Nephron progenitor cell (in vitro differentiated cells): ENCODE results near the gene CDH4.

Source experiments
- DNase-seq: peaks from one replicate; pipeline ENCODE4 v3.0.0; 2021
- H3K27ac Mint-ChIP-seq: 2 replicates; pipeline ENCODE4 v1.8.0; 2021; ENCODE audit warnings: mild to moderate bottlenecking, moderate library complexity, mixed read lengths
- H3K27me3 Mint-ChIP-seq: 2 replicates; pipeline ENCODE4 v1.8.0; 2021; ENCODE audit warnings: mild to moderate bottlenecking, low read depth, mixed read lengths; ENCODE audit not compliant: poor library complexity
- H3K36me3 Mint-ChIP-seq: 2 replicates; pipeline ENCODE4 v1.8.0; 2021; ENCODE audit warnings: low read depth, mixed read lengths
- H3K4me1 Mint-ChIP-seq: 2 replicates; pipeline ENCODE4 v1.8.0; 2021; ENCODE audit warnings: mixed read lengths
- H3K4me3 Mint-ChIP-seq: 2 replicates; pipeline ENCODE4 v1.8.0; 2021; ENCODE audit warnings: mild to moderate bottlenecking, moderate library complexity, mixed read lengths
- H3K9me3 Mint-ChIP-seq: 2 replicates; pipeline ENCODE4 v1.8.0; 2021; ENCODE audit warnings: mild to moderate bottlenecking, moderate library complexity, mixed read lengths
- TF ChIP-seq, protein P1 (sequence below): fragments of 200-600 bp; sonication (generic); IDR thresholded peaks from 2 replicates; pipeline ENCODE4 v1.5.0; 2021; ENCODE audit warnings: antibody characterized with exemption

Gene CDH4

DNA sequence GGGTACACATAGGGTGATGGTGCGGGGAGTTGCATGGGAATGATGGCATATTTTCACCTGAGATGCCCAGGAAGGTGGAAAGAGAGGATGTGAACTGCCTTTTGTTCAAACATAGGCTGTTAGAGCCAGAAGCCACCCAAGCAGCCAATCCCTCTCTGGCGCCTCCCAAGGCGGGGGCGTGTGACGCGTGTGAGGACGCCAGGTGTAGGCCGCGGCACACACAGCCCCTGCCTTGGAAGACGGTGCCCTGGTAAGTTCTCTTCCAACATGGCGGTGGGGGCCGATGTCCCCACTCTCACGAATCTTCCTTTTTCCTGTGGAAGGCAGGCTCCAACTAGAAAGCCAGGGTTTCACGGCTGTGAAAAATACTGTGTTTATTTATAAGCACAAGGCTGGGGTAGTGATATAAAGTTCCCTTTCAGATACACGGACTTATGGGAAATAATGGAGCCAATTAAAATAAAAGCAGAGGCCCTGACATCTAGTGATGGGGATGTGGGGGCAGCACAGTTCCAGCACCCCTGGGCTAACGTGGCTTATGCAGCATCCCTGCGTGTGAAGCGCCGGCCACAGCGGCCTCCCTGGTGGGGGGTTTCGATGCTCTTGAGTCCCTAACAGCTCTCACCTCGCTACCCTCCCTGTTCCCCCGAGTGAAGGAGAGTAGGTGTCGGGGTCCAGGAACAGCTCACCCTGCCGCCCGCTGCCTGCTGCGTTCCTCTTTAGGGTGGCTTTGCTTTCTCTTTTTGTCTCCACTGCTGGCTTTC lies 28.3 kb downstream of the CDH4 start:
- Mint-ChIP-seq H3K27ac (no peak overlapping the region), H3K4me3 (no peak overlapping the region), H3K36me3 (peaks cover 4% of the 10 kb centered on the region), H3K9me3 (peaks cover 18% of the 10 kb centered on the region), H3K4me1 (no peaks in the 10 kb centered on the region), H3K27me3 (peaks cover 18% of the 10 kb centered on the region)
- no peak for DNase-seq
- TF ChIP-seq, protein P1, sequence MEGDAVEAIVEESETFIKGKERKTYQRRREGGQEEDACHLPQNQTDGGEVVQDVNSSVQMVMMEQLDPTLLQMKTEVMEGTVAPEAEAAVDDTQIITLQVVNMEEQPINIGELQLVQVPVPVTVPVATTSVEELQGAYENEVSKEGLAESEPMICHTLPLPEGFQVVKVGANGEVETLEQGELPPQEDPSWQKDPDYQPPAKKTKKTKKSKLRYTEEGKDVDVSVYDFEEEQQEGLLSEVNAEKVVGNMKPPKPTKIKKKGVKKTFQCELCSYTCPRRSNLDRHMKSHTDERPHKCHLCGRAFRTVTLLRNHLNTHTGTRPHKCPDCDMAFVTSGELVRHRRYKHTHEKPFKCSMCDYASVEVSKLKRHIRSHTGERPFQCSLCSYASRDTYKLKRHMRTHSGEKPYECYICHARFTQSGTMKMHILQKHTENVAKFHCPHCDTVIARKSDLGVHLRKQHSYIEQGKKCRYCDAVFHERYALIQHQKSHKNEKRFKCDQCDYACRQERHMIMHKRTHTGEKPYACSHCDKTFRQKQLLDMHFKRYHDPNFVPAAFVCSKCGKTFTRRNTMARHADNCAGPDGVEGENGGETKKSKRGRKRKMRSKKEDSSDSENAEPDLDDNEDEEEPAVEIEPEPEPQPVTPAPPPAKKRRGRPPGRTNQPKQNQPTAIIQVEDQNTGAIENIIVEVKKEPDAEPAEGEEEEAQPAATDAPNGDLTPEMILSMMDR: no peak

DNA sequence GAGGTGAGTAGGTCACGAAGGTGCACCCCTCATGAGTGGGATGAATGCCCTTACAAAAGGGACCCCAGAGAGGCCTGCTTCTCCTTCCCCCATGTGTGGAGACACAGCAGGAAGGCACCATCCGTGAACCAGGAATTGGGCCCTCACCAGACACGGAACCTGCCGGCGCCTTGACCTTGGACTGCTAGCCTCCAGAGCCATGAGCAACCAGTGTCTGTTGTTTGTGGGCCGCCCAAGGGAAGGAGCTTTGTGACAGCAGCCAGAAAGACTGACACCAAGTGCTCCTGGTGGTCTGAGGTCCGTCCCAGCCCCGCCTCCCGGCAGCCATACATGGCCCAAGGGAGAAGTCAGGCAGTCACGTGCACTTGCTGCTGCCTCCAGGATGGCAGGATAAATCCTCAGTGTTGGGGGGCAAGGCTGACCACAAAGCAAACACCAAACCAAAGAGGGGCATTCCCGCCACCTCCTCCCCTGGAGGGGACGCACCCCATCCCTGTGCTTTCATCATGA lies 29.3 kb downstream of the CDH4 start:
- Mint-ChIP-seq H3K4me3 (no peak overlapping the region), H3K27ac (no peak overlapping the region), H3K36me3 (peaks cover 4% of the 10 kb centered on the region), H3K9me3 (peaks cover 13% of the 10 kb centered on the region), H3K4me1 (no peaks in the 10 kb centered on the region), H3K27me3 (peaks cover 16% of the 10 kb centered on the region)
- no peak for DNase-seq
- TF ChIP-seq, protein P1: no peak

DNA sequence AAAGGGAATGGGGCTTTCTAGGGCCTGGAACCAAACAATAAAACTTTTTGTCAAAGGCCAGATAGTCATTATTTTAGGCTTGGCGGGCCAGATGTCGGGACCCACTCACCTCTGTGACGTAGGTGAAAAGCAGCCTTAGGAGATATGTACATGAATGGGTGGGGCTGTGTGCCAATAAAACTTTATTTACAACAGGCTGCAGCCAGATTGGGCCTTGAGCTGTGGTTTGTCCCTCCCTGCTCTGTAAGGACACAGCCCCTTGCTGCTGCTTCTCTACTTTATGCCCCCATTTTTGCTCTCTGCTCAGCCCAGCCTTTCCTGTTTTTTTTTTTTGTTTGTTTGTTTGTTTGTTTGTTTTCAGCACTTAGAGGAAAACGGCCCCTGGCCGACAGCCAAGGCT lies 32.7 kb downstream of the CDH4 start:
- peaks cover 4% of the 10 kb centered on the region for H3K36me3 Mint-ChIP-seq
- H3K4me3 Mint-ChIP-seq: no peak overlapping the region
- TF ChIP-seq, protein P1: no peak
- no peak overlapping the region for H3K27ac Mint-ChIP-seq
- peaks cover 13% of the 10 kb centered on the region for H3K27me3 Mint-ChIP-seq
- H3K9me3 Mint-ChIP-seq: peaks cover 8% of the 10 kb centered on the region
- DNase-seq: no peak
- peaks cover 15% of the 10 kb centered on the region for H3K4me1 Mint-ChIP-seq

DNA sequence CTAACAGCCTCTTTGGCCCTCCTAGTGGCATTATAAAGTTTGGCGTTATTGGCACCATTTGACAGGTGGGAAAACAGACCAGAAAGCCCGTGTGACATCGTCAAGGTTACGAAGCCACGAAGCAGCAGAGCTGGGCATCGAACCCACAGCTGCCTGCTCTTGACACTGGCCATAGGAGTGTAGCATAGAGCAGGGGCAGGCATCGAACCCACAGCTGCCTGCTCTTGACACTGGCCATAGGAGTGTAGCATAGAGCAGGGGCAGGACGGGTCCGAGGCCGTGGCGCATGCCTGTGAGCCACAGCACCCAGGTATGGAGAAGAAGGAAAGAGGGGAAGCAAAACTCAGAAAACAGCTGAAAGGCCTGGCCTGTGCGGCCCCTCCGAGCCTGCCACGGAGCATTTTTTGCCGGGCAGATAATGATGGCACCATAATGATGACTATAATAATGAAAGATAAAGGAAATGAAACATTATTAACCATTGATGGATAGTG lies 33.1 kb downstream of the CDH4 start:
- TF ChIP-seq, protein P1: no peak
- H3K4me1 Mint-ChIP-seq: peaks cover 15% of the 10 kb centered on the region
- H3K9me3 Mint-ChIP-seq: peaks cover 8% of the 10 kb centered on the region
- peaks cover 4% of the 10 kb centered on the region for H3K36me3 Mint-ChIP-seq
- no peak for DNase-seq
- no peak overlapping the region for H3K27ac Mint-ChIP-seq
- H3K4me3 Mint-ChIP-seq: no peak overlapping the region
- H3K27me3 Mint-ChIP-seq: peaks cover 13% of the 10 kb centered on the region

DNA sequence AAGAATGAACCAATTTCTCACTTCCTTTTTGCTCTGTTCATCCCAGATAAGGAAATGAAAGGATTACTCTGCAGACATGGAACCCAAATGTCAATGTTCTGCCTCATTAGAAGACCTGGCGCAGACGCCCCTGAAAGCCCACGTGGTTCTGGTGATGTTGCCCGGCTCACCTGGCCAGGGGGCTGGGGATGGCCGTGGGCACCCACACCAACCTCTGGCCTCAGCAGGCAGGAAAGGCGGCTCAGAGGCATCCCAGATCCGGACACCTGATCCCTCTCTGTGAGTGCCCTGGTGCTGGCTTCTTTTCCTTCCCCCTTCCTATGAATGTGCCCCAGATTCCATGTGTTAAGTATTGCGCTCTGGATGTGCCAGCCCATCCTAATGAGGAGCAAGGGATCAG lies 33.6 kb downstream of the CDH4 start:
- Mint-ChIP-seq H3K4me1 (peaks cover 15% of the 10 kb centered on the region), H3K9me3 (peaks cover 8% of the 10 kb centered on the region), H3K36me3 (peaks cover 4% of the 10 kb centered on the region), H3K4me3 (no peak overlapping the region), H3K27ac (peak overlapping the region; percentile 32), H3K27me3 (peaks cover 13% of the 10 kb centered on the region)
- DNase-seq: no peak
- TF ChIP-seq, protein P1: no peak
